GM12874 (cell line): ENCODE measurements around the gene LIMK1.

Experiments
- TF ChIP-seq, protein P1 (sequence below): IDR thresholded peaks from 2 replicates; pipeline ENCODE4 v1.5.1; 2011; ENCODE audit warnings: low read depth, mild to moderate bottlenecking, control low read depth, low read length, moderate library complexity; ENCODE audit not compliant: insufficient read depth

The LIMK1 gene

DNA sequence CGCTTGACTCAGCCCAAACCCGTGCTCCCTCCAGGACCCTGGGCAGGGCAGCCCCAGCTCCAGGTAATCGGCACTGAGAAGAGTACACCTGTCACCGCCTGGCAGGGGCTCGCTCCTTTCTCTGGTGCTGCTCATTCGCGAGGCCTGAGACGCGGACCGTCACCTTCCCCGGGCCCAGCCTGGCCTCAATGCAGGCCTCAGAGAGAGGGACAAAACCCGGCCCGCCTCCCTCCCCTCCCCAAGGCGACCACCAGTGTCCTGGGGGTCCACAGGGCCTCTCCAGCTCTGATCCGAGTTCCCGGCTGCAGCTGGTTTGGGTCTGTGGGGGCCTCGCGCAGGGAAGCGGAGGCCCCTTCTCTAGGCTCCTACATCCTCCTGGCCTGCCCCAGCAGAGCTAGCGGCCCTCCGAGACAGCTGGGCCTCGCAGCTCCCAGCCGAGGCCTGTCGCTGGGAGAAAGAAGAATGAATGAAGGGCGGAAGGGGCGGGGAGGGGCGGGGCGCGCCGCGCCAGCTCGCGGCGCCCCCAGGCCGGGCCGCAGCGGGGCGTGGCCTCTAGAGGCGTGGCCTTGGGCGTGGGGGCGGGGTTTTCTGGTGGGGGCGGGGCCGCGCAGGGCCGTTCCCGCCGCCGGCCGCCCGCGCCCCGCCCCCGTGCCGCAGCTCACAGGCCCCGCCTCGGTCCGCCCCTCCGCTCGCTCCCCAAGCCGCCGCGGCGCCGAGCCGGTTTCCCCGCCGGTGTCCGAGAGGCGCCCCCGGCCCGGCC lies at the start of gene LIMK1:
LIMK1 (plus strand) TSS at position 688 of the 760 bp plus-strand sequence. CDS start 187 bp downstream, outside the sequence.
- TF ChIP-seq, protein P1, sequence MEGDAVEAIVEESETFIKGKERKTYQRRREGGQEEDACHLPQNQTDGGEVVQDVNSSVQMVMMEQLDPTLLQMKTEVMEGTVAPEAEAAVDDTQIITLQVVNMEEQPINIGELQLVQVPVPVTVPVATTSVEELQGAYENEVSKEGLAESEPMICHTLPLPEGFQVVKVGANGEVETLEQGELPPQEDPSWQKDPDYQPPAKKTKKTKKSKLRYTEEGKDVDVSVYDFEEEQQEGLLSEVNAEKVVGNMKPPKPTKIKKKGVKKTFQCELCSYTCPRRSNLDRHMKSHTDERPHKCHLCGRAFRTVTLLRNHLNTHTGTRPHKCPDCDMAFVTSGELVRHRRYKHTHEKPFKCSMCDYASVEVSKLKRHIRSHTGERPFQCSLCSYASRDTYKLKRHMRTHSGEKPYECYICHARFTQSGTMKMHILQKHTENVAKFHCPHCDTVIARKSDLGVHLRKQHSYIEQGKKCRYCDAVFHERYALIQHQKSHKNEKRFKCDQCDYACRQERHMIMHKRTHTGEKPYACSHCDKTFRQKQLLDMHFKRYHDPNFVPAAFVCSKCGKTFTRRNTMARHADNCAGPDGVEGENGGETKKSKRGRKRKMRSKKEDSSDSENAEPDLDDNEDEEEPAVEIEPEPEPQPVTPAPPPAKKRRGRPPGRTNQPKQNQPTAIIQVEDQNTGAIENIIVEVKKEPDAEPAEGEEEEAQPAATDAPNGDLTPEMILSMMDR: no peak

DNA sequence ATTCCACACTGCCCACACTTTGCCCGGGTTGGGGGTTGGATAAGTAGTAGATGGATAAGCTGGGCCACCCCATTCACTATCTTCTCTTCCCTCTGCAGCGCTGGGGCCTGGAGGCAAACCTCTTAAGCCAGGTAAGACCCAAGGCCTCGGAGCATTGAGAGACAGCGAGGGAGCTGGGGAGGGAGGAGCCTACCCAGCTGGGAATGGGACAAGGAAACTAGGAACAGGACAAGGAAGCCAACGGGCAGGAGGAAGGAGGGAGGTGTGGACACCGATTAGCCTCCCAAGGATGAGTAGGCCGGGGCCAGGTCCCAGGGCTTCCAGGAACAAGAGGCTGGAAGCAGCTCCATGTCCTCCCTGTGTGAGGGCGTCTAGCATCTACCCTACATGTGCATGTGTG lies 46.0 kb upstream of the LIMK1 start:
- TF ChIP-seq, protein P1: no peak

DNA sequence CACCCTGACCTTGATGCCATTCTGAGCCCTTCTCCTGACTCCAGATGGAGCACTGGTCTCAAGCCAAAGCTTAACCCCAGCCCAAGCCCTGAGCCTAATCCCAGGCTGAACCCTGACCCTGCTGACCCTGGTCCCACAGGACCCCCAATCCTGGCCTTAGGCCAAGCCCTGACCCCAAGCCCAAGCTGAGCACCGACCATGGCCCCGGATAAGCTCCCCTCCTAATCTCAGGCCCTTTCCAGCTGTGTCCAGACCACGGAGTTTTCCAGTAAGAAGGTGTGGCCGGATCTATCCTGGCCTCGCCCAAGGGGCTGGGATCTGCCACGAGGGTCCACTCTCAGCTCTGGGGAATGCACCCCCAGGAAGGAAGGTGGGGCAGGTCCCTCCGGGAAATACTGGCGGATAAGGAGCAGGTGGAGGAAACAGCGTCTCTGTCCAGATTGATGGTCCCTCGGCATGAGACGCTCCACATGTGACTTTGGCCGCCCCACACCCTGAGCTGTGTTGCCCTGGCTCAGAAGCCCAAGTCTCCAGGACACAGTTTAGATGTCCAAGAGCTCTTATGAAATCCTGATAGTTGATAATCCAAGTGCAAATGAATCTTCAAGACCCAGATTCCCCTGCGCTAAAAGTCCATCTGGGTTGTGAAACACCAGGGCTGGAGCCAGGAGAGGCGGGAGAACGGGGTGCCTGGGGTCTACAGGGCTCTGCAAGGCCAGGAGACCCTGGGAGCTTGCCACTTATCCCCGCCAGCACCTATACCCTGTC lies 45.2 kb upstream of the LIMK1 start:
- TF ChIP-seq, protein P1: no peak

DNA sequence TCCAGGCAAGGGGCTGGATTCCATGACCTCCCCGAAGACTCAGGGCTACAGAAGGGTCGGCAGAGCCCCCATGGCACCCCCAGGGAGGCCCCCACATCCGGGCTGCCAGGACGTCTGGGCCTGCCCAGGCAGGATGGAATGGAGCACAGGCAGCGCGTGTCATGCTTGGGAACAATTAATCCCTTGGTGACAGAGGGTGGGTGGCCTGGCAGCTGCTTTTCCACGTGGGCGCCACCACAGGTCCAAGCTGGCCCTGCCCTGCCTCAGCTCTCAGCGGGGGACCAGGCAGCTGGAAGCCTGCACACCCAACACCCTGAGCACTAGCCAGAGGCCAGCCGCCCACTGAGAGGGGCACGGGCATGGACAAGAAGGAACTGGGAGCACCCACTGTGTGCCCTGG lies 44.3 kb upstream of the LIMK1 start:
- TF ChIP-seq, protein P1: no peak

DNA sequence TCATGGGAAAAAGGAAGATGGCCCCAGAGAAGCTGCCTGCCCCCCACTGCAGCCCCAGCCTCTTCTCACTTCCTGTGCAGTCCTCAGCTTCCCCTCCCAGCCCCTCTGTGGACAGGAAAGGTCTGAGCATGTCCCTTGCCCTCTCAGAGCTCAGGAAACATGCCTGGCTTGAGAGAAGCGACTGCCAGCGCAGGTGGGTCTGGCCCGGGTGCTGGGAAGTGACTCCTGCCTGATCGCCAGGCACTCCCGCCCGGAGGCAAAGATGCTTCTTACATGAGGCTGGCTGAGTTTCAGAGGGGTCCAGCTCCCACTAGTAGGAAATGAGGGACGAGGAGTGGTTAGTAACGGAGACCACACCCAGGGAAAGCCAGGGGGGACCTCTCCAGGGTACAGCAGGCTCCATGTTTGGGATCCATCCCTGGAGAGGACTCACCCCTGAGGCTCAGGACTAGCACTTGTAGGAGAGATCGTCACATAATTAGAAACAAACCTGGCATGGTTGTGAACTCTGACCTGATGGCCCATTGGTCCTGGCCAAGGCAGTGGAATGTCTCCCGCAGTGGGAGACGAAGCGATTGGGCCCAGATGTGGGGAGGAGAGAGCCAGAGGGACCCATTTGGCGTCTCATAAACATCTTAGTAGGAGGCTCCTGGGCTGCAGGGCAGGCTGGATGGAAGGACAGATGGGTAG lies 43.4 kb upstream of the LIMK1 start:
- TF ChIP-seq, protein P1: no peak

DNA sequence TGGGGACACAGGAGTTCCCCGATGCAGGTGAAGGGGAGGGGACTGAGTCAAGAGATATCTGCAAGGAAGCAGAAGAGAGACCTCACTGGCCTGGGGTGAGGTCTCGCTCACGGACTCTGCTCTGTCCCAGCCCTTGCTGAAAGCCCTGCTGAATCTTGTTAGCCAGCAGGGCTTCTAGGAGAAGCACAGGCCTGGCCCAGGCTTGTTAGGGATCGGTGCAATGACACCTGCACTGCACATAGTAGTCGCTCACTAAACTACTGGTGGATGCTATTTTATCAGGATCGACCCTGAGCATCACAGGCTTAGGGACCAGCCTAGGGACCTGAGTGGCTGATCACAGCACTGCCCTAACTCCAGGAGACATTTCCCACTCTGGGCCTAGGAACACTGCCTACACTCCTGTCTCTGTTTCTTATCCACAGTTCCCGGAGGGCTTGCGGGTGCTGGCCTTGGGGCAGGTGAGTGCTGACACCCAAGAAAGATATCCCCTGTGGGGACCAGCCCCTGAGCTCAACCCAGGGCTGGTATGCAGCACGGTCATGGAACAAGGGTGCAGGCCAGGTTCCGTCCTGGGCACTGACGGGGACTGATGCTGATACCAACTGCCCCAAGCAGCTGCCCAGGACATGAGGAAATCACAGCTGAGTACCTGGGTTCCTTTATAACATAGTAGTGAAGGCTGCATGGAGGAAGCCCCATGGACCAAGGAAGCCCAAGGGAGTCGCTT lies 42.6 kb upstream of the LIMK1 start:
- TF ChIP-seq, protein P1: no peak
